ENCODE results near the gene IGFL1.
A peak's percentile ranks its signal among the peaks of the same experiment; 100 is the strongest.
"Not testable (repeated sequence)": the region's sequence is repeated elsewhere in the genome, so short reads cannot be mapped to it uniquely, and the experiment has no call there.

Gene IGFL1

DNA sequence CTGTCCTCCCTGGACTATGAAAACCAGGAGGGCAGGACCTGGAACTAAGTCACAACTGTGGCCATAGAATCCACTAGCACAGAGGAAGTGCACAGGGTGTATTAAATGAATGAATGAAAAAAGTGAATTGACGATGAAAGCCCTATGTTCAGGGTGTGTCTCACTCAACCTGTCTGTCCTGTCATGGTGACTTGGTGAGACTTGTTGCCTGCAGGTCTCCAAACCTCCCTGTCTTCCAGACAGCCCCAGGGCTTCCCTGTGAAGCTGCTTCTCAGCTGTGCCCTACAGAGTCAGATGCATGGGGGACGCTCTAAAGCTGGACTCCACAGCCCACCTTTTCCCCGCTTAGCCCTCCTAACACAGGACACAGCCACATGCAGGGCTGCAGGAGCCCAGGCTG lies 4.8 kb upstream of the IGFL1 start:
- no peak for DNase-seq (ENCODE audit: low read depth, low spot score)

DNA sequence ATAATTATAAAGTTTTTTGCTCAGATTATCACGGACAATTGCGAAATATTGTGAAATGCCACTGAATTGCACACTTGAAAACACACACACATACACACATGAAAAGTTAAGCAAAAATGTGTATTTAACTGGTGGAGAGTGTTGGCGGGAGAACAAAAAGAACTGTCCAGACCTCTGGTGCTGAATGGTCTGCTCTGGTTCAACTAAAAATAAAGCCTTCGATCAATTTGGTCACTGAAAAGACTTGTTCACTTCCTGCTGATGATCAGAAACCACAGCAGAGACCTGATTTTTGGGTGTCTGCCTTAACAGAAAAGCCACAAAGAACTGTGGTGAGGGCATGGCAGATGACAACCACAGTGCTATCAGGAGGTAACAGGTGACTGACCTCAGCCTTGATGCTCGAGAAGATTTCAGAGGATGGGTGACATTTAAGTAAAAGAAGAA lies 4.0 kb upstream of the IGFL1 start:
- DNase-seq (ENCODE audit: low read depth, low spot score): no peak

DNA sequence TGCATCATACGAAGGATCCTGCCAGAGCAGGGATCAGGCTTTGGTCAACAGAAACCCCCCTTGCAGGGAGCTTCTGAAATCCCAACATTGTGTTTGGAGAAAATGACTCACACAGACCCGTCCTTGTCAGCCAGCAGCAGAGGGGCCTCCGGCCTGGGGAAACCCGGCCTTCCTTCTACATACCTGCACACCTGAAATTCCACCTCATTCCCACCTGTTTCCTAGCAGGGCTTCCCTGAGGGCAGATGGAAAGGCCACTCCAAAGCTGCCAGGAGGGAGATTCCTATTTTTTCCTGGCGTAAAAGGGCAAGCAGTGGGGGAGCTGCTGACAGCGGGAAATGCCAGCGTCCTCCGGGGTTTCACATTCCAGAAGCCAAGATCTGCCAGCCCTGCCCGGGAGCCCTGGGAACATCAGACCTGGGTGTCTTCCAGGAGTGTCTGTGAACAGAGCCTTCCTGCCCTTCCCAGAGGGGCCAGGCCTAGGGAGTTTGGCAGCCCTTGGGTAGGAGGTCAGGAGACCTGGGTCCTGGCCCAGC lies 3.0 kb upstream of the IGFL1 start:
- no peak for DNase-seq (ENCODE audit: low read depth, low spot score)

DNA sequence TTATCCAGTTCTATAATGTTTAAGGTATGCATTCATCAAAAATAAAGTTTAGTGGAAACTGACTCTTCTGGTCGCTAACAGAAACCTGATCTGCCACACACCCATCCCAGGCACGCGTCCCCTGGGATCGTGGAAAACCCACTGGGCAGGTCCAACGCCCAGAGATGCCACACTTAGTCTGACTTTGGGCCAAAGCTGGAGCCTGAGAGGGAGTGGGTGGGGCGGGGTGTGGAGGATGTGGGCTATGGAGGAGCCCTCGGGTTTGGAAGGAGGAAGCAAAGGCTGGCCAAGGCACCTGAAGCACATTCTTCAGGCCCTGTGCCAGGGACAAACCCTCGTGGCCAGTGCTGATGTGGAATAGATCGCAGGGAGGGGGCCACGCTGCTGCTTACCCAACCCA lies 2.5 kb downstream of the IGFL1 start:
- DNase-seq (ENCODE audit: low read depth, low spot score): no peak

DNA sequence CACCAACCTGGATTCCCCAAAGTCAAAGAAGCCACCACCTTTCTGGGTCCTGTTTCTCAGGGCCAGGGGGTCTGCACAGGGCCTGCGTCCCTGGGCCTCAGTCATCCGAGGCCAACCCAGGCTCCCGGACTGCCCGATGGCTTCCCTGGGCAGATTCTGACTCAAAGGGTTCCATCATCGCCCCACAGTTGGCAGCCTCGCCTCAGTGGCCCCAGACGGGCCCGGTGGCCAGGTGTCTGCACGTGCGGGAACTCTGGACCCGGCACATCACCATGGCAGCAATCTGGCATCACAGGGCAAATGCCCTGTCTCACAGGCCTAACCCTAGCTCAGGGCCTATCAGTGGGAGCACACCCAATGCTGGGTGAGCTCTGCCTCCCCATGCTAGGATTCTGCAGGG lies 2.9 kb downstream of the IGFL1 start:
- no peak for DNase-seq (ENCODE audit: low read depth, low spot score)

DNA sequence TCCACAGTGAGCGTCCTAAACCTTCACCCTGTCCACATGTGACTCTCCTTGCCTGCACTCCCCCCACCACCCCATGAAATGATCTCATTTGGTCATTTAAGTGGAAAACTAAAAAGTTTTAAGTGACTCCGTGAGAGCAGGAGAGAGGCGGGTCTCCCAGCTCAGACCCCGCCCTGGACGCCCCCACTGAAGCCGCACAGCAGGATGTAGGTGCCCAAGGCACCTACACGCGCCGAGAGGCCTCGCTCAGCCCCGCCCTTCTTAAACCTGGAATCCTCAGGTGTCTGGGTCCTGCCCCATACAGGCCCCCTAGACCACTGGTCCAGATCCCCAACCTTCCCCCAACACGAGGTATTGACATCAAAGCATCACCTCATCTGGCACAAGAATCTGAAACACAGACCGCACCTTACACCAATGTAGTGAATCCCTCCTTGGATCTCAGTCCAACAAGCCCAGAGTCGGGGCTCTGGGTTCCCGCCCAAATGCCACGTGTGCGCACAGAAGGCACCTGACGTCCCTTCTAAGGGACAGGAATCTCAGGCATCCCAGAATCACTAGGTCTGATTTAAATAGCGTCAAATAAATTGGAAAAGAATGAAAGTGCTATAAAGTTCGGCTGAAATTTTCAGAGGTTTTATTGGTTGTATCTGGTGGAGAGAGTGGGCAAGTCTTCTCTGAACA lies 3.5 kb downstream of the IGFL1 start:
- no peak for DNase-seq (ENCODE audit: low read depth, low spot score)

DNA sequence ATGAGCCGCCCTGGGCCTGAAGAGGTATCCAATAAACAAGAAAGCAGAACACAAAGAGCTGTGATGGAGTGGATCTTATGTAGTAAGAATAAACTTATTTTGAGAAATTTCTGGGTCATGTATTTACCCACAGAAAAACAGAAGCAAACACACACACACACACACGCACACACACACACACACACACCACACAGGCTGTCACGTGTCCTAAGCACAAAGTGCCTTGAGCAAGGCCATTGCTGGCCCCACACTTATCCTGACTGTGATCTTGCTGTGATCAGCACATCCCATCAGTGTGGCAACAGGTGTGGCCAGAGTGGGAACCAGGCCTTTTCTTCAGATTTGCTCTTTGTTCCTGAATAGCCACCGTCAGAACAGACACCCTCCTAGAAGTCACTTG lies 4.3 kb downstream of the IGFL1 start:
- DNase-seq (ENCODE audit: low read depth, low spot score): not testable (repeated sequence)

DNA sequence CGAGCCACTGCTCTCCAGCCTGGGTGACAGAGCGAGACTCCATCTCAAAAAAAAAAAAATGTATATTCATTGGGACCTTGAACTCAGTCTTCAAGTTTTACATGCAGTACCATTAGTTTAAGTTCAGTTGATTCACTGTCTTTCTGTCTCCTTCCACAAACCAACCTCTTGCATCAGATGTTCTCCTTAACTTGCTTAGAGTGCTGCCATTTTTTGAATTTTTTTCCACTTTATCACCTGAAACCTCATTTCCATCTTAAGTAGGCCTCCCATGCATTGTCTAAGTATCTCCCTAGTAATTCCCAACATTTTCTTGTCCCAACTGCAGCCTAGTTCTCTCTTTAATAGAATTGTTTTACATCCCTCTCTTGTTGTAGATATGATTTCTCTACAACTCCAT lies 8.6 kb downstream of the IGFL1 start:
- not testable (repeated sequence) for DNase-seq (ENCODE audit: low read depth, low spot score)

DNA sequence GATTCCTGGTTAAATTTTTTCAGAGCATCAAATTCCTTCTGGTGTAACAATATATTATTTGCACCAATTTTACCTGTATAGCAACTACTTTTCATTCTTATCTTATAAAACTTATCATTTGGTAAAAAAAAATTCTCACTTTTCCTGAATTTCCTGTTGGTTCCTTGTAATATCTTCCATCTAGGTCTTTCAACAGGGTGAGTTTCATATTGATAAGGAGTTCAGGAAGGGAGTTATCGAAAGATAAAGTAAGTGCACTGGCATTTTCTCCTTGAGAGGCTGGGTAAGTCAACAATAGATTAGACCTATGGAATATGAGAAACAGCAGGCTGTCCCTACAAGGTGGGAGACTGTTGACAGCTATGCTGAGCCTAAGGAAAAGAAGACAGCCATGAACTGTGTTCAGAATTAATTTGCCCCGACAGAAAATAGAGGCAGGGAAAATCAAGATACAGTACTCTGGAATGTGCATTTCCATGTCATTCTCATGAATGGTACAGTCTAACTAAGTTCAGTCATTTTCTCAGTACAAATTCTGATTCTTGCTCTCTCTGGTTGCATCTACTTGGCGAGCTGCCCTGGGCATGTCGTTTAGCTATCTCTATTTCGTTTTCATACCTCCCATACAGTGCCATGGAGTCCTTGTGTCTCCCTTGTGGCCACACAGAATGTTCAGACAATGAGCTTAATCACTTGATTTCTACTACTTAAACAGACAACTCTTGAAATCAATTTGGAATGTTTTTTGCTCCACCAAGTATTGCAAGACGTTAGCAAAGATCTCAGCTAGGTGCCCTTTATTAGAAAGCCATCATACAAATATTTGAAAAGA lies 9.9 kb downstream of the IGFL1 start:
- DNase-seq (ENCODE audit: low read depth, low spot score): no peak

DNA sequence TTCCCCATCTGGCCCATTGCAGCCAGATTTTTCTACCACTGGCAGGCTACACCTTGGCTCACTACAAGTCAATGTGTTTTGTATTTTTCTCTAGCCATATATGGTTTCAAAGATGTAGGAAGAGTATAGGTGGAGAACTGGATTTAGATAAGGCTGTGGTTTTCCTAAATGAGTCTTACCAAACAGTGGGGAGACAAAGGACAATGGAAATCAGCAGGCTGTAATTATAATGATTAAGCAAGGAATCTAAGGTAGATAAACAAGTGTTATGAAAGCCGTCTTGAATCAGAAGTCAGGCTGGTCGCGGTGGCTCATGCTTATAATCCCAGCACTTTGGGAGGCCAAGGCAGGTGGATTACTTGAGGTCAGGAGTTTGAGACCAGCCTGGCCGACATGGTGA lies 11.2 kb downstream of the IGFL1 start:
- no peak for DNase-seq (ENCODE audit: low read depth, low spot score)

DNA sequence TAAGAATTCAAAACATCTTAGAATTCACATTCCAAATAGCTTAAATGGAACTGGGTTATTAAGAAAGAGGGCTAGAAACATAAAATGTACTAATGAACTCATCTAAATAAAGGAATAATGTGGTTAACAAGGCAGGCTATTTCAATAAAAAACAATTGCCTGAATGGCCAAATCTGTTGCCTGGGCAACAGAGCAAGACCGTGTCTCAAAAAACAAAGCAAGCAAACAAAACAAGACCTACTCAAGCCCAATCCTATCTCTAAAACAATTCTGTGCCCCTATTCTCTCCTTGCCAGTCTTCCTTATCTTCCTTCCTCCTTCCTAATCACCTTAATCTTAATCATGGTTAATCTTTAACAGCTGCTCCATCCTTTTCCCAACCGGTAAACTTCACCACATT lies 12.1 kb downstream of the IGFL1 start:
- DNase-seq (ENCODE audit: low read depth, low spot score): no peak

DNA sequence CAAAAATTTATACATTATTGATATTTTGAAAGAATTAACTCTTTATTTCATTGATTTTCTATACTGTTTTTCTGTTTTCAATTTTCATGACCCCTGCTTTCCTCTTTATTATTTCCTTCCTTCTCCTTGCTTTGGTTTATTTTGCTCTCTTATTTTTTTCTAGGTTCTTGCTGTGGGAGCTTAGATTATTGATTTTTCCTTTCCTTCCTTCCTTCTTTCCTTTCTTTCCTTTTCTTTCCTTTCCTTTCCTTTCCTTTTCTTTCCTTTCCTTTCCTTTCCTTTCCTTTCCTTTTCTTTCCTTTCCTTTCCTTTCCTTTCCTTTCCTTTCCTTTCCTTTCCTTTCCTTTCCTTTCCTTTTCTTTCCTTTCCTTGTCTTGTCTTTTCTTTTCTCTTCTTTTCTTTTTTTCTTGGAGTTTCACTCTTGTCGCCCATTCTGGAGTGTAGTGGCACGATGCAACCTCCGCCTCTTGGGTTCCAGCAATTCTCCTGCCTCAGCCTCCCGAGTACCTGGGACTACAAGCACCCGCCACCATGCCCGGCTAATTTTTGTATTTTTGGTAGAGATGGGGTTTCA lies 13.6 kb downstream of the IGFL1 start:
- not testable (repeated sequence) for DNase-seq (ENCODE audit: low read depth, low spot score)

DNA sequence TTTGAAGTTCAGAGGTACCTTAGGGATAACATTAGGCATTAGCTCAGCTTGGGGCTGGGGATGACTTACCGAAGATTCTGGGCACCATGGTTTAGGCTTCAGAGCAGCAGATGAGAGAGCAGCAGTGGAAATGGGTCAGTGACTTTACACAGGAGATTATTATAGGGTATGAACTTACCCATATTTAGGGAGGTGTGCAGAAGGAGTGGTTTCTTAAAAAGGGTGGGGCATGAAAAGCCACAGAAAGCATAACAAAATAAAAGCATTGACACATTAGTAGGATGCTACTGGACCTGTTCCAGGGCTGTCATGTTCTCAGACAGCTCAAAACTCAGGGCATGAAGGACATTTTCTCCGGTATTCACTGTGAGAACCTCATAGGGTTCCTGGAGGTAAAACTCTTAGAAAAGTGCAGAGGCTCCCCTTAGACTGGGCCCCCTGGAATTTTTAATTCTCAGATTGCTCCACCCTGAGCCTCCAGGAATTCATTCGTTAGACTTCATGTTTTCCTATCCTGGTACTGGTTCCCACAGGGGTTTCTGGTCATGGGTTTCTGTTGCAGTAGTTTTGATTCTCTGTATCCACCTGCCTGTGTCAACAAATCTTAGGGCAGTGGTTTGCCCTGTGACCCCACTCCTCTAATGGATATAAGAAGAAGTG lies 20.7 kb downstream of the IGFL1 start:
- DNase-seq (ENCODE audit: low read depth, low spot score): no peak

DNA sequence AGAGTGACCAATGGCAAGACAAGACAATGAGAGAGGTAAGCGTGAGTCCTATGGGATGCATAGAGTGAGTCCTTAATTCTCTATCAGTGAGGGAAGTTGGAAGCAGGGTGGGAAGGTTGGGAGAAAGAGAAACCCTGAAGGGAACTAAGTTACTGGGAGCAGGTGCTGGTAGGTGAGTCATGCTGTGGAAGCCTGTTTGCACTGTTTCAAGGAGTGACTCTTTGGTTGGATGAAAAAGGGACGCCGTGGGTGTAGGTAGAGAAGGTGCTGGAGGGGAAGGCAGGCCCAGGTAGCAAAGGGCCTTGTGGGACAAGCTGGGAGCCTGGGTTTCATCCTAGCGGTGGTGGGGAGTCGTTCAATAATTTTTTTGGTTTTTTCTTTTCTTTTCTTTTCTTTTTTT lies 21.9 kb downstream of the IGFL1 start:
- DNase-seq (ENCODE audit: low read depth, low spot score): no peak

DNA sequence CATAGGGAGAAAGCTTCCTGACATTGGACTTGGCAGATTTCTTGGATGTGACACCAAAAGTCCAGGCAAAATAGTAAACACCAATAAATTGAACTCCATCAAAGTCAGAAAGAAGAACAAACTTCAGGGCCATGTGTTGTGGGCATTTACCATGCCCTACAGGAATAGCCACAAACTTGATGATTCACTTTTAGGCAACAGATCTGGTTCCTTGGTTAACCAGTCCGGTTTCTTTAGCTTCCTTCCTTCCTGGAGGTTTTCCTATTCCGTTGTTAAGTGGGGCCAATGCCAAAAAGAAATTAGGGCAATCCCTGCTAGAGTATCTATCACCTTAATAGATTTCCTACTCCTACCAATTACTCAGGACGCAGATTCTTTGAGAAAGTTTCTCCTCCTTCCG lies 25.2 kb downstream of the IGFL1 start:
- no peak for DNase-seq (ENCODE audit: low read depth, low spot score)

DNA sequence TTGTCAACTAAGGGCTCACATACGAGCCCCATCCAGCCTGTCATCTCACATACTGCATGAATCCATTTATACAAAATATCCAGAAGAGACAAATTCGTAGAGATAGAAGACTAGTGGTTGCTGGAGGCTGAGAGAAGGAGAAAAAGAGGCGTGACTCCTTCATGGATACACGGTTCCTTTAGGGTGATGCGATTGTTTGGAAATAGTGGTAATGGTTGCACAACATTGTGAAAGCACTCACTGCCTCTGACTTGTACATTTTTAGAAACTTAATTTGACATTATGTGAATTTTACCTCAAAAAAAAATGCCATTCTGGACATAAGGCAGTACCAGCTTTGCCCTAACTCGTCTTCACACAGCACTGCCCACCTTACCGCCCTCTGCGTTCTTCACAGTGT lies 27.3 kb downstream of the IGFL1 start:
- no peak for DNase-seq (ENCODE audit: low read depth, low spot score)

DNA sequence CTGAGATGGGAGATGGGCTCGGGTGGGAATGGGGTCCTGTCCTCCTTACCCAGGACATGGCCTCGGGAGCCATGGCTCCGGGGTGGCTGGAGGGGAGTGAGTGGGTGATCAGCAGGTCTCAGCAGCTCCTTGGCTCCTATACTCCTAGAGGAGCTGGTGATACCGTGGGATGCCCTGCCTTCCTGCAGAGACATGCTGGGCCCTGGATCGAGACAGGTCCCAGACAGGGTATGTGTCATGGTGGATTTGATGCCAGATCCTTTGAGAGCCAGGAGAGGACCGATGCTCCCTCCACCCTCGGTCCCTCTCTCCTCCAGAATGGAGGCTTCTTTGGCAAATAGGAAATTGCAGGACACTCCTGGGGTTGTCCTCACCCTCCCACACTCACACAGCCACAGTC lies 32.0 kb downstream of the IGFL1 start:
- DNase-seq (ENCODE audit: low read depth, low spot score): not testable (repeated sequence)

DNA sequence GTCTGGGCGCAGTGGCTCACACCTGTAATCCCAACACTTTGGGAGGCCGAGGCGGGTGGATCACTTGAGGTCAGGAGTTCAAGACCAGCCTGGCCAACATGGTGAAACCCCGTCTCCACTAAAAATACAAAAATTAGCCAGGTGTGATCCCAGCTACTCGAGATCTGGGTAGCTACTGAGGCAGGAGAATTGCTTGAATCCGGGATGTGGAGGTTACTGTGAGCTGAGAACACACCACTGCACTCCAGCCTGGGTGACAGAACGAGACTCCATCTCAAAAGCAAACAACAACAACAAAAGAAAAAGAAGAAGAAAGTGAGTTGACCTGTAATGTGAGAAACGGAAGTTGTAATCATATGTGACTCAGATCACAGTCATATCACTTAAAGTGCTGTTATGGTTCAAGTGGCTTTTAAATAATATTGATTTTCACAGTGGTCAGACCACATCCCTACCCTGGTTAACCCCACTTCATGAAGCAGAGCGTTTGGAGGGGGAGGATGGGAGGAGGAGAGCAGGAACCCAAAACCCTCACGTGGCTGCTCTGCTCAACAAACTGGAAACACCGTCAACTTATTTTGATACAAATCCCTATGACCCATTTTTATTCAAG lies 33.2 kb downstream of the IGFL1 start:
- DNase-seq (ENCODE audit: low read depth, low spot score): peak; percentile 19

DNA sequence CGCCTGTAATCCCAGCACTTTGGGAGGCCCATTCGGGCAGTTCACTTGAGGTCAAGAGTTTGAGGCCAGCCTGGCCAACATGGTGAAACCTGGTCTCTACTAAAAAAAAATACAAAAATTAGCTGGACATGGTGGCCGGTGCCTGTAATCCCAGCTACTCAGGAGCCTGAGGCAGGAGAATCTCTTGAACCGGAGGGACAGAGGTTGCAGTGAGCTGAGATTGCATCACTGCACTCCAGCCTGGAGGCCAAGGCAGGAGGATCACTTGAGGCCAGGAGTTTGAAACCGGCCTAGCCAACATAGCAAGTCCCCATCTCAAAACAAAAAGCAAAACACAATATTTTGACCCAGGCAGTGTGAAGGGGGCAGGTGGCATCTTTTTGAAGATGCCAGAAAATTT lies 35.3 kb downstream of the IGFL1 start:
- DNase-seq (ENCODE audit: low read depth, low spot score): not testable (repeated sequence)

DNA sequence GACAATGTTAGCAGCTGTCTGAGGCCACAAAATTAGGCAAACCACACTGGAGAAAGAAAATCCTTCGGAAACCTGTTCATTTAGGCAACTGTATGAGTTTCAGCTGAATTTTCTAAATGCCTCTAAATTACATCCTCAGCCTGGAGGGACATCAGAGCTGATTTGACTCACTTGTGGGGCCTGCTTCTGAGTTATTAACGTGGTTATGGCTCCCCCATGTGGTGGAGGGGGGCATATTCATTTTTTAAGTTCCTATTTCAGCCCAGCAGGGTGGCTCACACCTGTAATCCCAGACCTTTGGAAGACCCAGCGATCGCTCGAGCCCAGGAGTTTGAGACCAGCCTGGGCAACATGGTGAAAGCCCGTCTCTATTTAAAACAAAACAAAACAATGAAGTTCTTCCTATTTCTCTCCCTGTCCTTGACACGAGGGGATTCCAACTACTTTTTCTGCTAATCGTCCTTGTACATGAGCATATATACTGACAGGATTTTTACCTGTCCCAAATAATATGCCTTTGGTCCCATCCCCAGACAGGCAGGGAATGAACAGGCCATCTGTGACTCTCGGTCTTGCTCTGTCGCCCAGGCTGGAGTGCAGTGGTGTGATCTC lies 35.8 kb downstream of the IGFL1 start:
- peak; percentile 63 for DNase-seq (ENCODE audit: low read depth, low spot score)

DNA sequence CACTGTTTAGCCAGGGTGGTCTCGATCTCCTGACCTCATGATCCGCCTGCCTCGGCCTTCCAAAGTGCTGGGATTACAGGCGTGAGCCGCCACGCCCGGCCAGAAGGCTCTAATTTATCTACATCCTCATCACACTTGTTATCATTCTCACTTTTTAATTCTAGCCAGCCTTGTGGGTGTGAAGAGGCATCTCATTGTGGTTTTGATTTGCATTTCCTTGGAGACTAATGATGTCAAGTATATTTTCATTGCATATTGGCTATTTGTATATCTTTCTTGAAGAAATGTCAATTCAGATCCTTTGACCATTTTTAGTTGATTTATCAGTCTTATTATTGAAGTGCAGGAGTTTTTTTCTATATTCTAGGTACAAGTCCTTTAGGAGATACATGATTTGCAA lies 39.6 kb downstream of the IGFL1 start:
- no peak for DNase-seq (ENCODE audit: low read depth, low spot score)
